ENCODE measurements around the gene RBM15B. TPM values are rescaled to one million over a fixed set of nuclear protein-coding genes. Genes with fewer than 3 reads are reported as not detected.
A peak's percentile ranks its signal among the peaks of the same experiment; 100 is the strongest.

RBM15B gene
- total RNA-seq, 8 experiments from 2014 or later: 16.0 to 45.2 (median 25.9) TPM

DNA sequence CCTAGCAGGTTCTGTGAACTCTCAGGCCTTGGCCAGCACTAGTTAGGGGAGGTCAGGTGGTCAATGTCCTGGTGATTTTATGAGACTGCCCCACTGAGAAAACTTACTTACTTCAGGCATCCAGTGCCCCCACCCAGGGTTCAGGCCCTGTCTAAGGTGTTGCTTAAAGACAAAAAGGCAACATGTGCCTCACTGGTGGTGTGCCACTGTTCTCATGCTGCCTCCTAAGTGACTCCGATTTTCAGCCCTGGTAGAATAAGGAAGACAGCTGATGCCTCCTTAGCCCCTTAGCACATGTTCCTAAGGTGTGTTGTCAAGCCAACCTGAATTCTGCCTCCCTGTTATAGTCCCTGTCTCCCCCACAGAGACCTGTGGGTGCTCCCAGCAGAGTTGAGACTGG, 5.3 kb downstream of the RBM15B start:
- peaks cover 27 to 36% of the 10 kb centered on the region in 2 donors for H3K4me1 ChIP-seq (replicated peaks in 1 of 2)
- H3K4me3 ChIP-seq: no peak overlapping the region
- H3K27ac ChIP-seq: no peak overlapping the region
- ATAC-seq (replicated peaks in 6 of 8): no peak
- 83 to 100% (median 100%) methylated on average over 1 of the region's 1 CpG; no CpG with 5 or more reads in 5 of the 10 experiments for WGBS, 10 experiments
- in situ Hi-C loops (cut with MboI; ENCODE audit: low pct_unique_long_range_greater_than_20kb in 2 of 9, low sequenced_read_pairs in 9 of 9, unreplicated experiment in 9 of 9): loop anchor here in 3 of 9 experiments (25.0 kb wide), 1 partner anchor 784 kb away; the partner anchor contains the start of genes CISH (in 3 of the 3) and MAPKAPK3 (in 3 of the 3)

- 0 to 100% (median 69%) methylated on average over 1 to 4 of the region's 5 CpGs; no CpG with 5 or more reads in 3 of the 10 experiments for WGBS, 10 experiments
- peaks cover 23 to 29% of the 10 kb centered on the region in 2 donors for H3K4me1 ChIP-seq (replicated peaks in 1 of 2)
- in situ Hi-C loops (cut with MboI; ENCODE audit: low pct_unique_long_range_greater_than_20kb in 2 of 9, low sequenced_read_pairs in 9 of 9, unreplicated experiment in 9 of 9): loop anchor here in 3 of 9 experiments (25.0 kb wide), 1 partner anchor 785 kb away; the partner anchor contains the start of genes CISH (in 3 of the 3) and MAPKAPK3 (in 3 of the 3)
- ATAC-seq (replicated peaks in 6 of 8): peak in 4 of 8 experiments; percentile 33 to 68 (median 50)
- no peak overlapping the region for H3K27ac ChIP-seq
- no peak overlapping the region for H3K4me3 ChIP-seq
Observed at GRCh38 chr3:51397392-51397791, 6.3 kb downstream of the RBM15B start.

DNA sequence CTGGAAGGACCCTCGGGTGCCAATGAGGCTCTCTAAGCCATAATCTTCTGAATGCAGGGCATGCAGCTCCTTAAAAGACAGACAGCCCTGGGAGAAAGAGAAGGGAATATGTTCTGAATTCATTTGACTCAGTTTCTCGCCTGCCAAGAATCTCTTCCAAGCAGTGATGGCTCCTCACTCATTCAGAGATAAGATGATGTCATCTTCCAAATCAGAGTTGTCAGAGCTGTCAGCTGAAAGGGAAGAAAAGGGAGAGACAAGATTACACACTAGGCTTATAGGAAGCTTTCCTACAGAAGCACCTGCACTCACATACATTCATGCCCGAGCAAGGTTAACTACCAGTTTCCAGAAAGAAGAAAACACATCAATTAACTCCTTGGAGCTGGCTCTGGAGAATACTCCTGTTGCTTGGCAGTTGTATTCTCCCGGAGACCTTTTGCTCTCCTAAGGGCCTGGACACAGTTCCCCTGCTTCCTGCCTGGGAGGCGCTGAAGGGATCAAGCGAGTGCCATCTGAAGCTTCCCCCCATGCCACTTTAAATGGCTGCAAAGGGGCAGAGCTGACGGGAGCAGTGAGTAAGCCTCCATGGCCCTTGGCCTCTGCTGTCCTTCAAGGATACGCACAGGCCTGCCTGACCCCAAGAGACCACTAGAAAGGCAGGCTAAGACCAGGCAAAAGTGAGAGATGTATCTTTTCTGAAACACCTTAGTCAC, 7.7 kb downstream of the RBM15B start:
- 80 to 94% (median 89%) methylated on average over 2 to 7 of the region's 8 CpGs; no CpG with 5 or more reads in 3 of the 10 experiments for WGBS, 10 experiments
- H3K4me3 ChIP-seq: no peak overlapping the region
- H3K27ac ChIP-seq: no peak overlapping the region
- no peak for ATAC-seq (replicated peaks in 6 of 8)
- peaks cover 14 to 18% of the 10 kb centered on the region in 2 donors for H3K4me1 ChIP-seq (replicated peaks in 1 of 2)
- in situ Hi-C loops (cut with MboI; ENCODE audit: low pct_unique_long_range_greater_than_20kb in 2 of 9, low sequenced_read_pairs in 9 of 9, unreplicated experiment in 9 of 9): loop anchor here in 3 of 9 experiments (25.0 kb wide), 1 partner anchor 786 kb away; the partner anchor contains the start of genes CISH (in 3 of the 3) and MAPKAPK3 (in 3 of the 3)

- no peak overlapping the region for H3K27ac ChIP-seq
- no peak overlapping the region for H3K4me3 ChIP-seq
- in situ Hi-C loops (cut with MboI; ENCODE audit: low pct_unique_long_range_greater_than_20kb in 2 of 9, low sequenced_read_pairs in 9 of 9, unreplicated experiment in 9 of 9): no loop called here
- 80 to 100% (median 89%) methylated on average over 1 to 3 of the region's 4 CpGs; no CpG with 5 or more reads in 7 of the 10 experiments for WGBS, 10 experiments
- H3K4me1 ChIP-seq (replicated peaks in 1 of 2): peaks cover 4% of the 10 kb centered on the region in 2 donors
- peak in 2 of 8 experiments; percentile 52 to 81 for ATAC-seq (replicated peaks in 6 of 8)
Observed at GRCh38 chr3:51400166-51400565, 9.1 kb downstream of the RBM15B start.

- Histone ChIP-seq H3K27ac (no peak overlapping the region), H3K4me3 (no peak overlapping the region), H3K4me1 (replicated peaks in 1 of 2) (peaks cover 0 to under 1% of the 10 kb centered on the region in 2 donors)
- in situ Hi-C loops (cut with MboI; ENCODE audit: low pct_unique_long_range_greater_than_20kb in 2 of 9, low sequenced_read_pairs in 9 of 9, unreplicated experiment in 9 of 9): no loop called here
- ATAC-seq (replicated peaks in 6 of 8): no peak
- WGBS, 10 experiments: 83 to 100% (median 96%) methylated on average over 1 to 4 of the region's 4 CpGs; no CpG with 5 or more reads in 3 of the 10 experiments
Observed at GRCh38 chr3:51401735-51402134, 10.7 kb downstream of the RBM15B start.

GRCh38 chr3:51403675-51404074, 12.6 kb downstream of the RBM15B start:
- no peak overlapping the region for H3K27ac ChIP-seq
- no peak overlapping the region for H3K4me3 ChIP-seq
- in situ Hi-C loops (cut with MboI; ENCODE audit: low pct_unique_long_range_greater_than_20kb in 2 of 9, low sequenced_read_pairs in 9 of 9, unreplicated experiment in 9 of 9): no loop called here
- H3K4me1 ChIP-seq (replicated peaks in 1 of 2): no peaks in the 10 kb centered on the region
- no peak for ATAC-seq (replicated peaks in 6 of 8)

- ATAC-seq (replicated peaks in 6 of 8): no peak
- Histone ChIP-seq H3K27ac (no peak overlapping the region), H3K4me1 (replicated peaks in 1 of 2) (no peaks in the 10 kb centered on the region), H3K4me3 (no peak overlapping the region)
- WGBS, 10 experiments: 88 to 100% (median 96%) methylated on average over 1 to 2 of the region's 2 CpGs; no CpG with 5 or more reads in 1 of the 10 experiments
- in situ Hi-C loops (cut with MboI; ENCODE audit: low pct_unique_long_range_greater_than_20kb in 2 of 9, low sequenced_read_pairs in 9 of 9, unreplicated experiment in 9 of 9): no loop called here
Observed at GRCh38 chr3:51408021-51408420, 16.9 kb downstream of the RBM15B start.

GRCh38 chr3:51408813-51409212, 17.7 kb downstream of the RBM15B start:
- H3K4me3 ChIP-seq: no peak overlapping the region
- in situ Hi-C loops (cut with MboI; ENCODE audit: low pct_unique_long_range_greater_than_20kb in 2 of 9, low sequenced_read_pairs in 9 of 9, unreplicated experiment in 9 of 9): no loop called here
- ATAC-seq (replicated peaks in 6 of 8): no peak
- no peaks in the 10 kb centered on the region for H3K4me1 ChIP-seq (replicated peaks in 1 of 2)
- H3K27ac ChIP-seq: no peak overlapping the region
- 80 to 100% methylated on average over 1 to 2 of the region's 2 CpGs; no CpG with 5 or more reads in 8 of the 10 experiments for WGBS, 10 experiments

DNA sequence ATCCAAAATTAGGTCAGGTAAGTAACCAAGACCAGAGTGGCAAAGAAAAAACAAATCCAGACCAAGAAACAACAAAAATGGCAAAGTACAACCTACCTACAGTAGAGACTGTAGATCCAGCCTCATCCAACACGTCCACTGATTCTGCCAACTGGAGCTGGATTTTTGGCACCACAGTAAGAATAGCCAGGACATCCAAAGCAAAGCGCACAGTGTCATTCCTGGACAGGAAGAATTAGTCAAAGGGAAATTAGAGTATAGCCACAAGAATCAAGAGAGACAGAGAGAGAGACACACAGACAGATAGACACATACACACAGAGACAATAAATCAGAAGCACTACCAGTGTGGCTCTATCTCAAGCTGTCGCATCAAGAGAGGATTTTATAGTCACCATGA, 31.1 kb downstream of the RBM15B start:
- no peak for ATAC-seq (replicated peaks in 6 of 8)
- Histone ChIP-seq H3K27ac (no peak overlapping the region), H3K4me3 (no peak overlapping the region), H3K4me1 (replicated peaks in 1 of 2) (no peaks in the 10 kb centered on the region)
- 90 to 100% (median 100%) methylated on average over 1 to 3 of the region's 3 CpGs for WGBS, 10 experiments
- in situ Hi-C loops (cut with MboI; ENCODE audit: low pct_unique_long_range_greater_than_20kb in 2 of 9, low sequenced_read_pairs in 9 of 9, unreplicated experiment in 9 of 9): no loop called here

DNA sequence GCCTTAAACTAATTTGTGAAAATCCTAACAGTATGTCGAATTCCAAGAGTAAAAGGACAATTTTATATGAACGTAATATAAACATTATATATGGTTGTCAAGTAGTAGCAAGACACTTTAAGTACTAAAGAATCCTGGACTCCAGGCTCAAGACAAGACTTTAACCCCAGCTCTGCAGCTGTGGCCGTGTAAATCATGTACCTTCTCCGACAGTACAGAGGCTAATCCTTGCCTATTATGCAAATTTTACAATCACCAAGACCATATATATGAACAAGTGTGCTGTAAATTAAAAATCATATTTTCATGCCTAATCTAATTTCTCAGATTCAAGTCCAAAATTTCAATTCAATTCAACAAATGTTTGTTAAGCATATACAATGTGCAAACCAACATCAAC, 35.8 kb downstream of the RBM15B start:
- 80 to 100% (median 92%) methylated on average over 1 to 4 of the region's 4 CpGs; no CpG with 5 or more reads in 1 of the 10 experiments for WGBS, 10 experiments
- in situ Hi-C loops (cut with MboI; ENCODE audit: low pct_unique_long_range_greater_than_20kb in 2 of 9, low sequenced_read_pairs in 9 of 9, unreplicated experiment in 9 of 9): no loop called here
- Histone ChIP-seq H3K27ac (no peak overlapping the region), H3K4me1 (replicated peaks in 1 of 2) (no peaks in the 10 kb centered on the region), H3K4me3 (no peak overlapping the region)
- no peak for ATAC-seq (replicated peaks in 6 of 8)

DNA sequence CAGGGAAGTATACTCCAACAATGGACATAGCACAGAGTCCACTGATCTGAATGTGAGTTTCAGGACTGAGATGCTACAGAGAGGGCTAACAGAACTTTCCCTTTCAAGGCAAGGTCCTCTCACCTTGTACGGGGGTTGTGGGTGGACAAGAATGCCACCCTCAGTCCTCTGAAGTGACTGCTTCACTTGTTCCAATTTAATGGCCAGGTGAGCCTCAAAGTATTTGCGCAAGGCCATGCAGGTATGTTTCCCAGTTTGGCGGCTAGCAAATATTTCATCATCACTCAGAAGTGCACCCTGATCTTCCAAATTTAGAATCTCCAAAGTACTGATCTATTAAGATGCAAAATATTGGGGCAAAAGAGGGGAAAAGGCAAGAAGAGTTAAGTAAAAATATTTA, 38.1 kb downstream of the RBM15B start:
- no peak for ATAC-seq (replicated peaks in 6 of 8)
- H3K27ac ChIP-seq: no peak overlapping the region

GRCh38 chr3:51434110-51434509, 43.0 kb downstream of the RBM15B start:
- Histone ChIP-seq H3K4me3 (no peak overlapping the region), H3K4me1 (replicated peaks in 1 of 2) (no peaks in the 10 kb centered on the region), H3K27ac (no peak overlapping the region)
- in situ Hi-C loops (cut with MboI; ENCODE audit: low pct_unique_long_range_greater_than_20kb in 2 of 9, low sequenced_read_pairs in 9 of 9, unreplicated experiment in 9 of 9): no loop called here
- WGBS, 10 experiments: 80 to 100% (median 95%) methylated on average over 1 to 5 of the region's 5 CpGs; no CpG with 5 or more reads in 1 of the 10 experiments
- ATAC-seq (replicated peaks in 6 of 8): no peak

More for the DNA sequence above, 38.1 kb downstream of the RBM15B start:
- H3K4me1 ChIP-seq (replicated peaks in 1 of 2): no peaks in the 10 kb centered on the region
- in situ Hi-C loops (cut with MboI; ENCODE audit: low pct_unique_long_range_greater_than_20kb in 2 of 9, low sequenced_read_pairs in 9 of 9, unreplicated experiment in 9 of 9): no loop called here
- no peak overlapping the region for H3K4me3 ChIP-seq
- 90 to 100% (median 100%) methylated on average over 1 to 3 of the region's 3 CpGs; no CpG with 5 or more reads in 3 of the 10 experiments for WGBS, 10 experiments

- peak in 6 of 8 experiments; percentile 44 to 99 (median 84) for ATAC-seq (replicated peaks in 6 of 8)
- no peak overlapping the region for H3K4me3 ChIP-seq
- in situ Hi-C loops (cut with MboI; ENCODE audit: low pct_unique_long_range_greater_than_20kb in 2 of 9, low sequenced_read_pairs in 9 of 9, unreplicated experiment in 9 of 9): no loop called here
Observed at GRCh38 chr3:51434746-51435327, 43.8 kb downstream of the RBM15B start.

More at GRCh38 chr3:51434746-51435327, 43.8 kb downstream of the RBM15B start:
- Histone ChIP-seq H3K27ac (no peak overlapping the region), H3K4me1 (replicated peaks in 1 of 2) (no peaks in the 10 kb centered on the region)
